ACC112 (cell line): Measurements from ENCODE around the gene SEMA4D.
A peak's percentile ranks its signal among the peaks of the same experiment; 100 is the strongest.

ENCODE experiments used
- H2AFZ ChIP-seq: fragments of 200-600 bp; sonication (generic); one replicate; pipeline ENCODE4 v1.6.0; 2017; ENCODE audit warnings: antibody characterized with exemption, low read length; ENCODE audit not compliant: unreplicated experiment
- H3K27ac ChIP-seq: fragments of 200-600 bp; sonication (generic); 2 replicates; pipeline ENCODE4 v1.5.1; 2014; ENCODE audit warnings: low read depth, mild to moderate bottlenecking, antibody characterized with exemption, low read length, moderate library complexity
- H3K27me3 ChIP-seq: fragments of 200-600 bp; sonication (generic); 2 replicates; pipeline ENCODE4 v1.6.1; 2014; ENCODE audit warnings: mild to moderate bottlenecking, antibody characterized with exemption, low read length, moderate library complexity, mixed read lengths; ENCODE audit not compliant: insufficient read depth
- H3K36me3 ChIP-seq: fragments of 200-600 bp; sonication (generic); 2 replicates; pipeline ENCODE4 v1.6.1; 2016; ENCODE audit warnings: mild to moderate bottlenecking, antibody characterized with exemption, low read length, moderate library complexity, mixed read lengths; ENCODE audit not compliant: insufficient read depth
- H3K4me1 ChIP-seq: fragments of 200-600 bp; sonication (generic); one replicate; pipeline ENCODE4 v1.6.1; 2016; ENCODE audit warnings: low read length, mixed read lengths; ENCODE audit not compliant: insufficient read depth, unreplicated experiment, control insufficient read depth
- H3K4me3 ChIP-seq: fragments of 200-600 bp; sonication (generic); 2 replicates; pipeline ENCODE4 v1.5.1; 2014; ENCODE audit warnings: mild to moderate bottlenecking, low read depth, low read length
- H3K79me2 ChIP-seq: fragments of 200-600 bp; sonication (generic); one replicate; pipeline ENCODE4 v1.6.0; 2016; ENCODE audit warnings: low read length; ENCODE audit not compliant: control insufficient read depth, unreplicated experiment, insufficient read depth

SEMA4D gene

GRCh38 chr9:89502038-89502601 lies 4.2 kb upstream of the SEMA4D start:
- no peaks in the 10 kb centered on the region for H3K36me3 ChIP-seq
- H3K27me3 ChIP-seq = peaks cover 79% of the 10 kb centered on the region
- no peak overlapping the region for H3K27ac ChIP-seq
- H3K4me1 ChIP-seq = no peaks in the 10 kb centered on the region
- H2AFZ ChIP-seq = no peak overlapping the region
- H3K4me3 ChIP-seq = no peak overlapping the region
- H3K79me2 ChIP-seq = no peaks in the 10 kb centered on the region

- H3K4me1 ChIP-seq = no peaks in the 10 kb centered on the region
- H3K36me3 ChIP-seq = no peaks in the 10 kb centered on the region
- H3K27me3 ChIP-seq = peaks cover 83% of the 10 kb centered on the region
- H3K79me2 ChIP-seq = no peaks in the 10 kb centered on the region
- no peak overlapping the region for H3K4me3 ChIP-seq
- H3K27ac ChIP-seq = no peak overlapping the region
- no peak overlapping the region for H2AFZ ChIP-seq
These were observed 3.5 kb upstream of the SEMA4D start for GRCh38 chr9:89501311-89501898.

GRCh38 chr9:89500008-89500407 lies 2.1 kb upstream of the SEMA4D start:
- Histone ChIP-seq H3K27ac (no peak overlapping the region), H2AFZ (no peak overlapping the region), H3K79me2 (no peaks in the 10 kb centered on the region), H3K27me3 (peaks cover 82% of the 10 kb centered on the region), H3K4me1 (no peaks in the 10 kb centered on the region), H3K4me3 (no peak overlapping the region), H3K36me3 (no peaks in the 10 kb centered on the region)

- Histone ChIP-seq H3K27ac (no peak overlapping the region), H3K27me3 (peaks cover 92% of the 10 kb centered on the region), H3K36me3 (no peaks in the 10 kb centered on the region), H2AFZ (no peak overlapping the region), H3K79me2 (no peaks in the 10 kb centered on the region), H3K4me1 (no peaks in the 10 kb centered on the region), H3K4me3 (no peak overlapping the region)
These were observed 1.1 kb upstream of the SEMA4D start for GRCh38 chr9:89498852-89499480.

- H3K4me1 ChIP-seq = no peaks in the 10 kb centered on the region
- H3K36me3 ChIP-seq = no peaks in the 10 kb centered on the region
- no peaks in the 10 kb centered on the region for H3K79me2 ChIP-seq
- peaks cover 91% of the 10 kb centered on the region for H3K27me3 ChIP-seq
- H3K4me3 ChIP-seq = peak overlapping the region; percentile 57
- no peak overlapping the region for H3K27ac ChIP-seq
- no peak overlapping the region for H2AFZ ChIP-seq
These were observed 503 bp downstream of the SEMA4D start for GRCh38 chr9:89497257-89497963.

GRCh38 chr9:89496645-89497256 lies 1.2 kb downstream of the SEMA4D start:
- H3K79me2 ChIP-seq = no peaks in the 10 kb centered on the region
- no peaks in the 10 kb centered on the region for H3K36me3 ChIP-seq
- no peak overlapping the region for H2AFZ ChIP-seq
- no peak overlapping the region for H3K27ac ChIP-seq
- H3K27me3 ChIP-seq = peaks cover 88% of the 10 kb centered on the region
- no peaks in the 10 kb centered on the region for H3K4me1 ChIP-seq
- H3K4me3 ChIP-seq = no peak overlapping the region

- Histone ChIP-seq H3K4me1 (no peaks in the 10 kb centered on the region), H2AFZ (no peak overlapping the region), H3K27ac (no peak overlapping the region), H3K27me3 (peaks cover 81% of the 10 kb centered on the region), H3K79me2 (no peaks in the 10 kb centered on the region), H3K4me3 (no peak overlapping the region), H3K36me3 (no peaks in the 10 kb centered on the region)
These were observed 1.9 kb downstream of the SEMA4D start for GRCh38 chr9:89495824-89496560.

- H3K27me3 ChIP-seq = peaks cover 79% of the 10 kb centered on the region
- no peaks in the 10 kb centered on the region for H3K79me2 ChIP-seq
- H3K36me3 ChIP-seq = no peaks in the 10 kb centered on the region
- H3K4me3 ChIP-seq = no peak overlapping the region
- no peaks in the 10 kb centered on the region for H3K4me1 ChIP-seq
- no peak overlapping the region for H3K27ac ChIP-seq
- H2AFZ ChIP-seq = no peak overlapping the region
These were observed 3.7 kb downstream of the SEMA4D start for GRCh38 chr9:89494199-89494598.

- H3K79me2 ChIP-seq = no peaks in the 10 kb centered on the region
- no peak overlapping the region for H3K27ac ChIP-seq
- H2AFZ ChIP-seq = no peak overlapping the region
- H3K4me1 ChIP-seq = no peaks in the 10 kb centered on the region
- H3K27me3 ChIP-seq = peaks cover 79% of the 10 kb centered on the region
- no peaks in the 10 kb centered on the region for H3K36me3 ChIP-seq
- H3K4me3 ChIP-seq = no peak overlapping the region
These were observed 4.2 kb downstream of the SEMA4D start for GRCh38 chr9:89493671-89494070.

- no peaks in the 10 kb centered on the region for H3K79me2 ChIP-seq
- H3K4me3 ChIP-seq = no peak overlapping the region
- no peak overlapping the region for H2AFZ ChIP-seq
- no peaks in the 10 kb centered on the region for H3K4me1 ChIP-seq
- H3K36me3 ChIP-seq = no peaks in the 10 kb centered on the region
- H3K27me3 ChIP-seq = peaks cover 77% of the 10 kb centered on the region
- H3K27ac ChIP-seq = no peak overlapping the region
These were observed 4.7 kb downstream of the SEMA4D start for GRCh38 chr9:89493181-89493580.
